ENCODE data around the gene GRK3.

Gene GRK3

GRCh38 chr22:25742918-25743708 is 178.6 kb downstream of the GRK3 start:
- no peak for DNase-seq

- DNase-seq, result no peak
Observed at GRCh38 chr22:25744694-25745093, 180.2 kb downstream of the GRK3 start.

GRCh38 chr22:25745341-25746011 is 181.0 kb downstream of the GRK3 start:
- DNase-seq, result peak; percentile 35

- no peak for DNase-seq
Observed at GRCh38 chr22:25746012-25746373, 181.5 kb downstream of the GRK3 start.

GRCh38 chr22:25747245-25747944 is 182.9 kb downstream of the GRK3 start:
- peak; percentile 42 for DNase-seq

- no peak for DNase-seq
Observed at GRCh38 chr22:25748140-25748539, 183.7 kb downstream of the GRK3 start.

- no peak for DNase-seq
Observed at GRCh38 chr22:25748704-25749103, 184.2 kb downstream of the GRK3 start.

GRCh38 chr22:25749420-25750169 is 185.1 kb downstream of the GRK3 start:
- DNase-seq, result no peak

GRCh38 chr22:25750569-25751173 is 186.2 kb downstream of the GRK3 start:
- no peak for DNase-seq

- no peak for DNase-seq
Observed at GRCh38 chr22:25751174-25751581, 186.7 kb downstream of the GRK3 start.

- DNase-seq, result no peak
Observed at GRCh38 chr22:25752615-25753214, 188.2 kb downstream of the GRK3 start.

- no peak for DNase-seq
Observed at GRCh38 chr22:25753252-25753651, 188.8 kb downstream of the GRK3 start.

GRCh38 chr22:25754527-25755202 is 190.2 kb downstream of the GRK3 start:
- peak; percentile 74 for DNase-seq

- no peak for DNase-seq
Observed at GRCh38 chr22:25757686-25758085, 193.2 kb downstream of the GRK3 start.

GRCh38 chr22:25758316-25758715 is 193.8 kb downstream of the GRK3 start:
- no peak for DNase-seq

GRCh38 chr22:25759825-25760231 is 195.4 kb downstream of the GRK3 start:
- no peak for DNase-seq

GRCh38 chr22:25760294-25760693 is 195.8 kb downstream of the GRK3 start:
- DNase-seq, result no peak

GRCh38 chr22:25760848-25761595 is 196.5 kb downstream of the GRK3 start:
- DNase-seq, result no peak

- no peak for DNase-seq
Observed at GRCh38 chr22:25762147-25762546, 197.7 kb downstream of the GRK3 start.

- DNase-seq, result no peak
Observed at GRCh38 chr22:25763239-25763777, 198.8 kb downstream of the GRK3 start.

All from femur (tissue), 1 donor.